SU-DHL-6 (cell line): ENCODE results near the gene PKD1.

Experiments
- H2AFZ ChIP-seq: fragments of 200-600 bp; sonication (generic); 2 replicates; pipeline ENCODE4 v1.6.1; 2014; ENCODE audit warnings: low read depth, mild to moderate bottlenecking, moderate library complexity, mixed read lengths, antibody characterized with exemption, low read length; ENCODE audit not compliant: severe bottlenecking
- H3F3A ChIP-seq: fragments of 200-600 bp; shearing (Covaris generic); 2 replicates; pipeline ENCODE4 v1.6.0; 2016; ENCODE audit warnings: antibody characterized with exemption, mild to moderate bottlenecking; ENCODE audit not compliant: insufficient read depth
- H3K27ac ChIP-seq: fragments of 200-600 bp; sonication (generic); 2 replicates; pipeline ENCODE4 v1.5.1; 2016; ENCODE audit warnings: low read depth, mild to moderate bottlenecking, low read length, moderate library complexity, mixed read lengths
- H3K27me3 ChIP-seq: fragments of 200-600 bp; sonication (generic), shearing (Covaris generic); 2 replicates; pipeline ENCODE4 v1.6.0; 2014; ENCODE audit warnings: mild to moderate bottlenecking, low read length
- H3K36me3 ChIP-seq: fragments of 200-600 bp; sonication (generic); 2 replicates; pipeline ENCODE4 v1.6.1; 2014; ENCODE audit warnings: mild to moderate bottlenecking, low read length, mixed read lengths
- H3K4me2 ChIP-seq: fragments of 300-600, 200-600 bp; shearing (Covaris generic), sonication (generic); 2 replicates; pipeline ENCODE4 v1.6.0; 2014; ENCODE audit warnings: low read length, low read depth, mild to moderate bottlenecking; ENCODE audit not compliant: poor library complexity, severe bottlenecking
- H3K4me3 ChIP-seq: fragments of 200-600 bp; sonication (generic); 2 replicates; pipeline ENCODE4 v1.5.1; 2014; ENCODE audit warnings: antibody characterized with exemption, low read length, mild to moderate bottlenecking, mixed read lengths; ENCODE audit not compliant: insufficient read depth, poor library complexity, severe bottlenecking
- H3K79me2 ChIP-seq: fragments of 200-600 bp; sonication (generic); 2 replicates; pipeline ENCODE4 v1.6.1; 2014; ENCODE audit warnings: mild to moderate bottlenecking, low read length, moderate library complexity; ENCODE audit not compliant: insufficient read depth
- H3K9ac ChIP-seq: fragments of 200-600 bp; sonication (generic); 2 replicates; pipeline ENCODE4 v1.7.0; 2014; ENCODE audit warnings: mild to moderate bottlenecking, low read length
- H3K9me2 ChIP-seq: fragments of 200-600 bp; sonication (generic); replicated peaks from 2 replicates; pipeline ENCODE4 v1.6.1; 2014; ENCODE audit warnings: low read length; ENCODE audit not compliant: insufficient read depth
- H3K9me3 ChIP-seq: fragments of 200-600 bp; sonication (generic); 2 replicates; pipeline ENCODE4 v1.6.1; 2014; ENCODE audit warnings: low read length, mixed read lengths; ENCODE audit not compliant: insufficient read depth
- H4K20me1 ChIP-seq: fragments of 200-600 bp; sonication (generic); 2 replicates; pipeline ENCODE4 v1.6.1; 2014; ENCODE audit warnings: low read depth, mild to moderate bottlenecking, antibody characterized with exemption, low read length, moderate library complexity, mixed read lengths
- CTCF ChIP-seq: fragments of 200-600 bp; sonication (generic); IDR thresholded peaks from one replicate; pipeline ENCODE4 v1.5.1; 2017; ENCODE audit warnings: antibody characterized with exemption, mild to moderate bottlenecking, low read length, moderate library complexity; ENCODE audit not compliant: insufficient read depth, poor library complexity, severe bottlenecking
- EZH2phosphoT487 ChIP-seq: fragments of 200-600 bp; sonication (generic), shearing (Covaris generic); conservative IDR thresholded peaks from 2 replicates; pipeline ENCODE4 v1.6.1; 2018; ENCODE audit warnings: mild to moderate bottlenecking, antibody characterized with exemption, low read length, moderate library complexity, mixed read lengths

PKD1 gene

GRCh38 chr16:2179576-2179975 is 43.9 kb upstream of the PKD1 start:
- Histone ChIP-seq H3K27me3 (no peaks in the 10 kb centered on the region), H4K20me1 (no peaks in the 10 kb centered on the region; the same call in 1 of the 2 replicates), H3K9me2 (no peaks in the 10 kb centered on the region), H3K4me3 (no peak overlapping the region), H3K9me3 (no peaks in the 10 kb centered on the region), H3K36me3 (no peaks in the 10 kb centered on the region), H3K4me2 (no peak overlapping the region), H3K9ac (no peak overlapping the region), H2AFZ (no peak overlapping the region), H3F3A (no peaks in the 10 kb centered on the region), H3K79me2 (no peaks in the 10 kb centered on the region), H3K27ac (no peak overlapping the region)
- TF ChIP-seq EZH2phosphoT487 (no peak), CTCF (no peak)

- Histone ChIP-seq H3K27me3 (no peaks in the 10 kb centered on the region), H3K79me2 (no peaks in the 10 kb centered on the region), H3K4me3 (no peak overlapping the region), H3K4me2 (no peak overlapping the region), H3K9me3 (no peaks in the 10 kb centered on the region), H3K27ac (no peak overlapping the region), H3K36me3 (no peaks in the 10 kb centered on the region), H3K9ac (no peak overlapping the region), H4K20me1 (no peaks in the 10 kb centered on the region), H3K9me2 (no peaks in the 10 kb centered on the region), H2AFZ (no peak overlapping the region), H3F3A (no peaks in the 10 kb centered on the region)
- TF ChIP-seq CTCF: no peak
- no peak for TF ChIP-seq EZH2phosphoT487
These were observed 43.4 kb upstream of the PKD1 start for GRCh38 chr16:2179107-2179501.

- no peaks in the 10 kb centered on the region for H3F3A ChIP-seq
- H2AFZ ChIP-seq: no peak overlapping the region
- H3K9me2 ChIP-seq: no peaks in the 10 kb centered on the region
- H3K4me3 ChIP-seq: no peak overlapping the region
- no peaks in the 10 kb centered on the region for H4K20me1 ChIP-seq
- H3K79me2 ChIP-seq: no peaks in the 10 kb centered on the region
- no peaks in the 10 kb centered on the region for H3K27me3 ChIP-seq
- no peaks in the 10 kb centered on the region for H3K36me3 ChIP-seq
- TF ChIP-seq EZH2phosphoT487: no peak
- TF ChIP-seq CTCF: no peak
- H3K9ac ChIP-seq: no peak overlapping the region
- H3K27ac ChIP-seq: no peak overlapping the region
- no peak overlapping the region for H3K4me2 ChIP-seq
- H3K9me3 ChIP-seq: no peaks in the 10 kb centered on the region
These were observed 42.8 kb upstream of the PKD1 start for GRCh38 chr16:2178321-2179106.
